ENCODE results near the gene ATXN1.
A peak's percentile ranks its signal among the peaks of the same experiment; 100 is the strongest.

ATXN1 gene

DNA sequence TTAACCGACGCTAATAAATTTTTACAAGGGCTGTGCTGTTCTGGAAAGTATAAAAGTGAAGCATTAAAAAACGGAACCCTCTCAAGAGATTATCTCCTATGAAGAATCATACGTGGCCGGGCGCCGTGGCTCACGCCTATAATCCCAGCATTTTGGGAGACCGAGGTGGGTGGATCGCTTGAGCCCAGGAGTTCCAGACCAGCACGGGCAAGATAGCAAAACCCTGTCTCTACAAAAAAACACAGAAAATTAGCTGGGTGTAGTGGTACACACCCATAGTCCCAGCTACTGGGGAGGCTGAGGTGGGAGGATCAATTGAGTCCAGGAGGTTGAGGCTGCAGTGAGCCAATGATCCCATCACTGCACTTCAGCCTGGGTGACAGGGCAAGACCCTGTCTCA, 439.4 kb downstream of the ATXN1 start:
- no peak for DNase-seq

DNA sequence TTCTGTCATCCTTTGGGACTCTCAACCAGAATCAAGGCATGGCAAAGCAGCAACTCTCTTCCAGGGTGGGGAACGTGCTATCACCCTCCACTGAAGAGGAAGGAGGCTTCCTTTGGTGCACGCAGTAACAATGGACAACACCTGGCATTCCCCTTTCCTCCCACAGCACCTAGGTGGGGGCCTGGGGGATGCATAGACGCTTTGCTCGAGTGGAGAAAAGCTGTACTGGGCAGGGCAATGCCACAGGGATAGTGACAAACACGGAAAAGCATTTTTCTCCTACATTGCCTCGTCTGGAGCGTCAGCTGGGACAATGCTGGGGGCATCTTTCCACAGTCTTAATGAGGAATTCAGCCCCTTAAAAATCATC, 439.9 kb downstream of the ATXN1 start:
- no peak for DNase-seq

DNA sequence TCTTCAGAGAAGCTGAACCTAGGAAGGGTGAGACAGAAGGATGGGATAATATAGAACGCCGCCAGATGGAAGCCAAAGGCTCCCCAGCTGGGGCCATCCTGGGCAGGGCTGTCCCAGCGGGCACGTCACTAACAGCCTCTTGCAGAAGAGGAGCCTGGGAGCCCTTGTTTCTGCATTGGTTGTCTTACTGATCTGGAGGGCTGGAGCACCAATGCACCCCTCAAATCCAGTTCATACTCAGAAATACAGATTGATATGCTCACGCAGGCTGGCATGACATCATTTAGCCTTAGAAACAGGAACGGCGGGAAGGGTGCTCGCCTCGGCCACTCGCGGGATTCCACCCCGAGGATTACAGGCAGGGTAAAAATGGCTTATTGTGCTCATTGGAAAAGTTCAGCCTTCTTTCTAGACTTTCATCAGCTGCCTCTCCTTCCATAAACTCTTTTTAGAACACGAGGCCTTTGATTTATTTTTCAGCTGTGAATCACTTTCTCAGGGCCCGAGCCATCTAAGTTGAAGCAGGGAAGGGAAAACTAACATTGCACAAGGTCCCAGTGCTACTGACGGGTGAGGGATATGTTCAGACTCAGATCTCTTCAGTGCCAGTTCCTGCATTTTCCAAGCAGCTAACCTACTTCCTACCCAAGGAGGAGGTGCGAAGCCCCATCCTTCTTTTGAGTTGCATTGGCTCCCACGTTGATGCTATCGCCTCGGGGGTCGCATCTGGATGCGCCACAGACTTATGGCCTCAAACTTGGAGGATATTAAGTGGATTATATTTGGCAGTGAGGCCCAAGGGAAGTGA, 440.5 kb downstream of the ATXN1 start:
- no peak for DNase-seq

DNA sequence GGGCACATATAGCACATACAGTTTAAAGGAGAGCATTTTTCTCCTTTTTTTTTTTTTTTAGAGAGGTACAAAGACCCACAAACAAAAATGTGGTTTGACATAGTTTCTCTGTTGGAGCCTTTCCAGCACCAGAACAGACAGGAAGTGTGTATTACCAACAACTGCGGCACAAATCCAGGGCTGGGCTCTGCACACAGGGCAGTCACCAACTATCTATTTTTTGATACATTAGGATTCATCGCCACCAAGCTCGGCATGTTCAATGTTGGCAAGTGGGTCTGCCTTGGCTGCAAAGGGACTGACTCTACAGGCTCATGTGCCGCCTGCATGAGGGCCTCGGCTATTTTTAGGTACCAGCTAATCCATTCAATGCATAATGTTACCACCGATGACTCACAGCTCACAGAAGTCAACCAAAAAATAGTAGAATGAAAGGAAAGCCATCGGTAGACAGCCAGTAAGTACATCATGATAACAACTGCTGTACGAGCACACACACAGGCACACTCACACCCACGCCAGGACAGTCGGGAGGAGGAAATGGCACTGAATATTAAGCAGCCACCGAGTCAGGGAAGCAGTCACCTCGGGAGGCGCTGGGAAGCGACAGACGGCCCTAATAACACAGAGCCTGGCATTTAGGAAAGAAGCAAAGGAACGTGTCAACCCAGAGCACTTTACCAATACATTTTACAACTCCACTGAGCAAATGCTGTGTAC, 441.3 kb downstream of the ATXN1 start:
- DNase-seq, result peak; percentile 31

DNA sequence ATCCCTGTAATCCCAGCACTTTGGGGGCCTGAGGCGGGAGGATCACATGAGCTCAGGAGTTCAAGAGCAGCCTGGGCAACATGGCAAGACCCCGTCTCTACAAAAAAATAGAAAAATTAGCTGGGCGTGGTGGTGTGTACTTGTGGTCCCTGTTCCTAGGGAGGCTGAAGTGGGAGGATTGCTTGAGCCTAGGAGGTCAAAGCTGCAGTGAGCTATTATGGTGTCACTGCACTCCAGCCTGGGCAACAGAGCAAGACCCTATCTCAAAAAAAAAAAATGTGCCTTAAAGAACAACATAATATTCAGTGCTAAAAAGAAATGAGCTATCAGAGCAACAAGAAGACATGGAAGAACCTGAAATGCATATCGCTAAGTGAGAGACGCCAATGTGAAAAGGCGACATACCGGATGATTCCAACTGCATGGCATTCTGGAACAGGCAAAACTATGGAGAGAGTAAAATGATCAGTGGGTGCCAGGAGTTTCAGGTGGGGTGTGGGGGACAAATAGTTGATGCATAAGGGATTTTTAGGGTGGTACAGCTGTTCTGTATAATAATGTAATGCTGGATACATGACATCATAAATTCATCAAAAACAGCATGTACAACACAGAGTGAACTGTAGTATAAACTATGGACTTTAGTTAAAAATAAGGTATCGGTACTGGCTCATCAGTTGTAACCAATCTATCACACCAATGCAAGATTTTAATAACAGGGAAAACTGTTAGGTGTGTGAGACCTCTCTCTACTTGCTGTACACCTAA, 442.1 kb downstream of the ATXN1 start:
- DNase-seq, result no peak

DNA sequence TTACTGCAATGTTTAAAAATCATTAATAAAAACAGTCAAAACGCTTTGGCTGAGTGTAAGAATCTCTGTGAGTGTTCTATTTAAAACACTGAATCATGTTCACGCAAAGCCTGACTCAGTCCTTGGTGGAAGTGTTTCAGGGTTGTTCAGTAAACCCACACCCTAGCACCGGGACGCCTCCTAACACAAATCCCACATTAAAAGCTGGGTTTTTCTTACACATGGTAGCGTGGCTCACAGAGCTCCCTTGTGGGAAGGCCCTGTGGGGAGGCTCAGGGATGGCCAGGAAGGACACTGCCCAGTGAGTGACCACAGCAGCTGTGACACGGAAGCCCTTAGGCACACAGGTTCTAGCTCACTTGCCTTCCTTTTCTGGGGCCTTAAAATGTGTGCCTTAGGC, 442.7 kb downstream of the ATXN1 start:
- no peak for DNase-seq

DNA sequence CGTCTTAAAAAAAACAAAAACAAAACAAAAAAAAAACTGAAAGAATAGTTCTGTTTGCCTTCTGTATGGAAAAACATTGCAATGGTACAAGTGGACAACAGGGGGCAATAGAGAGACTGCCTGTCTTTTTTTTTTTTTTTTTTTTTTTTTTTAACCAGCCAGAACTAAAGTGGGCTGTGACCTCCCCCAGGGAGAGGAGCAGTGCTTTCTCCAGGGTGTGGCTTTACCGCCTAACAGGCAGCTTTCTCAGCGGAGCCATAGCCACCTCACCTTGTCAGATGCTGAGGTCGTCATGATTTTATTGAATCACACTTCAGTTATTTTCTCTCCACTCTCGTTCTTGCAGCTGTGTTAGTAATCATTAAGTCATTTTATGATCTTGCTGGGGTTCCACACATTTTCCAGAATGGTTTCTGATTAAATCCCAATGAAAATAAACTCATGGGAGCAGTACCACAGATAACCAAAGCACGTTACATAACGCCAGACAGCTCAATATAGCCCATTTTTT, 444.5 kb downstream of the ATXN1 start:
- no peak for DNase-seq

DNA sequence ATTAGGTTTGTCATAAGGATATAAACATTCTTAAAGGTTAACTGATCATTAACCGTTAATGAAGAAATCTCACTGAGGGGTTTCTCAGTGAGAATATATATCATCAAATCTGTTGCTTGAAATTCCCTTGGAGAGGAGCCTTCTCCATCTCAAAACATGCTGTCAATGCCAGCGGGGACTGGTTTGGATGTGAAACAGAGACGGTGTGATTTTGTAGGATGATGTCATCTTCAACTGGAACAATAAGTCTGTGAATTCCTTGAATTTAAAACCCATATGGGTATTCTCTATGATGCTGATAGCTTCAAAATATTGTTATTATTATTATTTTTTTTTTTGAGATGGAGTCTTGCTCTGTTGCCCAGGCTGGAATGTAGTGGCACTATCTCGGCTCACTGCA, 447.0 kb downstream of the ATXN1 start:
- no peak for DNase-seq

DNA sequence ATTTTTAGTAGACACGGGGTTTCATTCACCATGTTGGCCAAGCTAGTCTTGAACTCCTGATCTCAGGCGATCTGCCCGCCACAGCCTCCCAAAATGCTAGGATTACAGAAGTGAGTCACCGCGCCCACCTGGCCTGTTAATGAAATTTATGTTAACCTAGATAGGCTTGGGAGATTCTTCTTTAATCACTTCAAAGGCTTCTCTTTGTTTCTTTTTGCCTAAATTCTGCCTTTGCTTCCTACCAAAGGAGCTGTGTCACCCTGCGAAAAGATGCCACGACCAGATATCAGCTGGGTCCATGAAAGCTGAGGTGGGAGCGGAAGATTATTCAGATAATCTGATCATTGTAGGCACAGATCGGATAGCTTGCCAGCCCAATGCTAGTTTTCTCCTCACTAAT, 447.5 kb downstream of the ATXN1 start:
- DNase-seq, result no peak

DNA sequence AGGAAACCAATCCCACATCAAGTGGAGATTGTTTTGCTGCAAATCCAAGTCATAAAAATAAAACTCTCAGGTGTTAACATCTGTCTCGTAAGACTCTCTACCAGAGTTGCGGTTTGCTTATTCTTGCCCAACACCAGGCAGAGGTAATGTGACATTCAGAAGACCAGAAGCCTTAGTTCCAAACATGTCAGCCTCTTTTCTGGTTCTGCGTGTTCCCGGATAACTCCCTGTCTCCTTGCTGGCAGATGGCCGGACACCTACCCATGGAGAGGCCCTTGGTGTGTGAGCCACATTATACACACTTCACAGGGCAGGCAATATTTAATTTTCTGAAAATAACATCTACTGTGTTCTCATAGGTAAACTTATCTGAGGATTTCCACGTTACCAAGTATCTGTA, 449.5 kb downstream of the ATXN1 start:
- DNase-seq, result no peak

DNA sequence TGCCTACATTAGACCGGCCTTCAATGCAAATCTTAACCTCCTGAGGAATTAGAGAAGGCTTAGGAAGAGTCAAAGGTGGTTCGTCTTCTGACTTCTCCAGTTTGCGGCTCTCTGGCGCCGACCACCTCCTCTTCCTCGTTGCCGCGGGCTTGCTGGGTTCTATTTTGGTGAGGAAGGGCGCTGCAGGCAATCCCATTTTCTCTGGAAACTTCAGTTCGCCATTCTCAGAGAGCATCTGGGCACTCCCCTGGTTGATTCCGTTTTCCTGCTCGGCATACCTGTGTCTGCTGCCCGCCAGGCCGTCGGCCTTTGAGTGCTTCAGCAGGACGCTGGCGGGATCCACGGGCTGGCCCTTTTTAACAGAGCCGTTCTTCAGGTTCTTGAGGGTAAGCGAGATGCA, 454.9 kb downstream of the ATXN1 start:
- DNase-seq, result no peak

DNA sequence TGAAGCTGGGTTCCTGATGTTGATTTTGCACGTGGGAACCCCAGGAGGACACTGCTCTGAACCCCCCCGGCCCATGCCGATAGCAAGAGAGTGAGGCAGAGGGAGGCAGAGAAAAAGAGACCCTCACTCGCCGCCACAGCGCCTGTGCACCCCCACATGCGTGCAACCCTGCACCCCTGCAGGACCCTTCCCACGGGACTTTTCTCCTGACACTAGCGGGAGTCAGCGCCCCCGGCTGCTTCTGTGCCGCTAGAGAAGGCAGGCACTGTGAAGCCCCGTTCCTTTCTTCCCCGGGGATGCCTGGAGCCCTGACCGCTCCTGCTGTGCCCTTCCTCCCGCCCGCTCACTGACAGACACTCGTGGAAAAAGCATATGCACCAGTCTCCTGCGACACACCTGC, 455.5 kb downstream of the ATXN1 start:
- DNase-seq, result no peak

DNA sequence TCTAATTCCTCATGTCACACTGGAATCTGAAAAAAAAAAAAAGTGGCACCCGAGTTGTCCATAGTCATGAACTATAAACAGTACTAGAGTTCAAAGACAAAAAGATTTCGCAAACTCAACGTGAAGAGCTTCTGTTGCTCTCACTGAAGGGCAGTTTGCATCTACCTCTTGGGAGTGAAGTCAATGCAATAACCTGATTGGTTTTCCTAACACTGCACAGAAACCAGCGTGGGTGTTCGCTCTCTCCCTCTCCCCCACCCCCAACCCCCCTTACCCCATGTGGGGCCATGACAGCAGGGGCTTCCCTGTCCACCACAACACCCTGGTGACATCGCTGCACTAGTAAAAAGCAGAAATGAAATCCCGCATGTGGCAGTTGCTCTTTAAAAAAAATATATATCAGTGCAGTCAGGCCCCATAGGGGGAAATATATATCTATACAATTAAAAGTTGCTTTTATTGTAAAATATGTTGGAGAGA, 456.0 kb downstream of the ATXN1 start:
- DNase-seq, result no peak

DNA sequence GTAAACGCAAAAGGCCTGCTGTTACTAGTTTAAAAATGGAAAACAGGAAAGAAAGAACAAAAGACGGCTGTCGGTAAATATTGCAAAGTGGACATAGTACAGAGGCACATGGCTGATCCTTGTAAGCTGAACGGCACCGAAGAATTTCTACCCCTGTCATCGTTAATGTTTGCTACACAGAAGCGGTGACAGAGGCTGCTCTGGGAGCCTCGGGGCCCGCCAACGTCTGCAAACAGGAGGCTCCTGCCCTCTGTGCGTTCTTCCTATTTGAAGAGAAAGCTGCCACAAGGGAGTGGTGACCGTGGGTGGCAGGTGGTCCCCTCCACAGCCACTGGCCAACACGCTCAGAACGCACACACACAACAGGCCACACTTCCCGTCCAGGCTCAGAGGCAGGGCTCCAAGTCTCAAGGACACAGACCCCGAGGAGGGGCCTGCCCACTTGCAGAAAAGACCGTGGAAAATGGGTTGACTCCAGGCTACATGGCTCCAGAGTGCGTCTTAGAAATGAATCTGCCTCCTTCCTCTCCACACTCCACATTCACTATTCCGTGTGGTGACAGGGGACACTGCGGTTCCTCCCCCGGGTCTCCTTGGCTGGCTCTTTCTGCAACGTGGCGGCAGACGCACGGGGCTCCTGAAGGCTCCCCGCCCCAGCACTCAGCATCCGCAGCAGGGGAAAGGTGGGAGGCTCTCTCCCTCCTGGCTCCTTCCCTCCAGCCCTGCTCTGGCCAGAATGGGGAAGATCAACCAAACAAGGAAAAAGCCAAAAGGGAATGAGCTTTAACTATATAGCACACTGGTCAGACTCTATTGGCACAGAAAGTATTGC, 458.3 kb downstream of the ATXN1 start:
- no peak for DNase-seq

DNA sequence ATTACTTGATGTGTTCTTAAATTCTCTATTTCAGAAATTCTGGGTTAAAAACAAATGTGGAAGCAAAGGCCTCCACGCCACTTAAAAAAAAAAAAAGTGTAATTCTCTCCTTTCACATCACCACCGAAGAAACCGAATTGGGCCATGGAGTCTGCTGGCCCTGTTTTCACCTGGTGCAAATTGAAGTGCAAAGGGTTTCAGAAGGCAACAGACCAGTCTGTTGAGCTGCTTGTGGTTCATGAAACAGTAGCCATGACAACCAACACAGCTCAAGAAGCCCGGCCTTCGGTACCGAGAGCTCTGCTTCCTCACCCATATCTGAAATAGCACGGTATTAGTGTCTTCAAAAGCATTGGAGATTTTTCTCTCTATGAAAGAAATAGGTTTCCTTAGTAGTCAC, 459.7 kb downstream of the ATXN1 start:
- DNase-seq, result no peak

DNA sequence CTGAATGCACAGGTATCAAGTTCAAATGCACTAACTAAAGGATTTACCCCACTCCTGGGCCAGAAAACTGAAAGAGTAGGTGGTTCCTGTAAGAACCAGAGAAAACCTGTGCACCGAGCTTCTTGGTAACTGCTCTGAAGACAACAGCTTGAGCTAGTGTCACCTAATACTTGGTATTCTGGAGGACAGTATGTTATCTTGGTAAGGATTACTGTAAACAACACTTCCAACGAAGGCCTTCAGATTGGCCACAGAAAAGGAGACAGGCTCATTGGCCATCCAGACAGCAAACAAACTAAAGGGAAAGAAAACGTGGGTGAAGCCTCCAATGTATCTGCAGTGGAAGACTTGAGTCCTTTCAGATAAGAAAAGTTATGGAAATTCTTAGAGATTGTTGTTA, 461.4 kb downstream of the ATXN1 start:
- DNase-seq, result no peak

DNA sequence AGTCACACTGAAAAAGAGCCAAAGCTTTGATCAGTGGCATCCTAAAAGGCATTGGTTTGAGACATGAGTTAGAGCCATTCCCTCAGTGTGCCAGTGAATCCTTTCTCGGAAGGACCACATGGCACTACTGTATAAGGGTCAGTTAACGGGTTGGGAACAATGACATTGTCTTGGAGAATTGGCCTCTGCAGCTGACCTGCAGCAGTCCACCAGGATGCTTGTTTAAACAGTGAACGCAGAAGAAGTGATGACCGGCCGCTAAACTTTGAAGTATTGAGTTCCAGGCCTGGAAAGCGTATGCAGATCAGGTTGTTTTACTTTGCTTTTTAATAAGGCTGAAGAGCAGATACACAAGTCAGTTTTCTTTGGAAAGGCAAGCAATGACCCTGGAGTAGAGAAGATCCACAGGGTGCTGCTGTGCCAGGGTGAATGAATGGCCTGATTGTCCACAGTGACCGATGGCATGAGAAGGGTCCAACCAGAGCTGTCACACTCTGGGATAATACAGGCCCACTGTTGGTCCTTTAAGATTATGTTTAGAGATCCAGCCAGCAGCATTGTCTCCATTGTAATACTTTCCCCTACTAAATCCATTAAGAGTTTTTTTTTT, 465.1 kb downstream of the ATXN1 start:
- DNase-seq, result no peak

DNA sequence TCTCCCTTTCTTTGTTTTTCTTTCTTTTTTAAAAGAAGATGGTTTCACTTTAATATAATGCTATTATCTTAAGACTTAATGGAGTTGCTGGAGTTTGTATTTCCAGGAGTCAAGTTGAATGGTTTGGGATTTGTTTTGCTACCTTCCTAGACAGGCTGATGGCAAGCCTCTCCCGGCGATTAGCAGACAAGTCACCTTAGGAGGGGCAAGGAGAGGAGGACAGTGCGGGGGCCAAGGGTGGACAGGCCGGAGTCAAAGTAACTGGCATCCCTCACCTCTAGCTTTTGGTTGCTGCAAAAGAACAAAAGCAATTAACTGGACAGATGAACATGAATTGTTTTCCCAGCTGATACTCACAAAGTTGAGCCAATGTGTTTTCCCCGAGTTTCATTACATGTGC, 465.8 kb downstream of the ATXN1 start:
- no peak for DNase-seq

DNA sequence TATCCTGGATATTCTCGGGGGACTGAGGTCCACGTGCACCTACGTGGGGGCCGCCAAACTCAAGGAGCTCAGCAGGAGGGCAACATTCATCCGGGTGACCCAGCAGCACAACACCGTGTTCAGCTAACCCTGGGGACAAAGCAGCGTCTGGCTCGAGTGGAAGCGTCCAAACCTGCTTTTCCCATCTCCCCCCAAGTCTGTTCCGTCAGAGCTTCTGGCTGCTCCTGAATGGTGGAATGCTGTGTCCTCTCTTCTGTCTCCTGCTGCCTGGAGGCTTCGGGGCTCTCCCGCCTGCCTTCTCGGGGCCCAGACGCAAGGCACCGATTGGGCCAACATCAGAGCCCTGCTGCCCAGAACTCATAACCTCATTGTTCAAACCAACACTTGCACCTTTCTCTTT, 466.2 kb downstream of the ATXN1 start:
- DNase-seq, result no peak

DNA sequence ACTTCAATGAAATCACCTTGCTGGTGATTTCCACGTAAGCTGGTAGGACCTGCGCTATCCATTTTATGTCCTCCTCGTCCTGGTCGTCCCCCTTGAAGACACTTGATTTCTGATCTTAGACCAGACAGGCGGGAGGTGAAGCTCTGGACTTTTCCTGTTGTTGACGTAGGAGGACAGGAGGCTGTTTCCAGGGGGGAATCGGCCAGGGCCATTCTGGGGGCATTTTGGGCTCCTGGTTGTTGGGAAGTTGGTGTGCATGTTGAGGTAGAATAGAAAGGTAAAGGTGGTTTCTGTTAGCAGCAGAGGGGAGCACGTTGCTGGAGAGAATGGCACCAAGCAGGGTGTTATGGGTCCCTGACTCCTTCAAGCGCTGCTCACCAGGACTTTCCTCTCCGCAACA, 466.9 kb downstream of the ATXN1 start:
- no peak for DNase-seq

DNA sequence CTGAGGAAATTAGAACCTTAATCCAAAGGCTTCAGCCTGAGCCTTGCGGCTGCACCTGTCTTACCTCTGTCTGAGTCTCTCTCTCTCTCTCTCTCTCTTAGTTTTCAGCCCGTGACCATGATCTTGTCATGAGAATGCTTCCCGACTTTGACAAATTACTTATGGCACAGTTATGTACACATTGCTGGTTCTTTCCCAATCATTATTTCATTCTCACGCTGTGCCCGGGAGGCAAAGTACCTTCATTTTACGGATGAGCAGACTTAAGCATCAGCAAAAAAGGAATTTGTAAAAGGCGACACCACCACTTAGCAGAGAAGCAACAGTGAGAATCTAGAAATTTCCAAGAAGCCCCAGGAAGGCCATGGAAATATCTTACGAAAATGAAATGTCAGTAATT, 468.3 kb downstream of the ATXN1 start:
- DNase-seq, result no peak

DNA sequence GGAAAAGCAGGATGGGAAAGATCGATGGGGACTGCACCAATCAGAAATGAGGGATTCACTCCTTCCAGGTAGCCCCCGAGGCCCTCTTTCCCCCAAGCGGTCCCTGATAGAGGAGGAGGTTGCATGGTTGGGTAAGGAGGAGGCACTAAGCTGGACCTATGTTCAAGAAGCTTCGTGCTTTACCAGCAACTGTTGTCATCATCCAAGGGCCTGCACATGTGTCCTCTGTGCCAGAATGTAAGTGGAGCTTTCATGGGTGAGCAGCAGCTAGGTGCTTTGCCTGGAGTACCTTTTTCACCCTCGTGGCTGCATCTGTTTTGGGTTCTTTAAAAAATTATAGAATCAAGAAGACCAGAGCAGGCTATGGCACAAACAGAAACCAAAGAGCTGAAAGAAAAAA, 468.8 kb downstream of the ATXN1 start:
- no peak for DNase-seq
